CMK (cell line): Measurements from ENCODE around the gene ST7.
"Not testable (repeated sequence)": the region's sequence is repeated elsewhere in the genome, so short reads cannot be mapped to it uniquely, and the experiment has no call there.

Source experiments
- DNase-seq: peaks from one replicate; pipeline ENCODE4 v3.0.0-alpha.2; 2010; ENCODE audit warnings: low read depth

The ST7 gene, protein sequence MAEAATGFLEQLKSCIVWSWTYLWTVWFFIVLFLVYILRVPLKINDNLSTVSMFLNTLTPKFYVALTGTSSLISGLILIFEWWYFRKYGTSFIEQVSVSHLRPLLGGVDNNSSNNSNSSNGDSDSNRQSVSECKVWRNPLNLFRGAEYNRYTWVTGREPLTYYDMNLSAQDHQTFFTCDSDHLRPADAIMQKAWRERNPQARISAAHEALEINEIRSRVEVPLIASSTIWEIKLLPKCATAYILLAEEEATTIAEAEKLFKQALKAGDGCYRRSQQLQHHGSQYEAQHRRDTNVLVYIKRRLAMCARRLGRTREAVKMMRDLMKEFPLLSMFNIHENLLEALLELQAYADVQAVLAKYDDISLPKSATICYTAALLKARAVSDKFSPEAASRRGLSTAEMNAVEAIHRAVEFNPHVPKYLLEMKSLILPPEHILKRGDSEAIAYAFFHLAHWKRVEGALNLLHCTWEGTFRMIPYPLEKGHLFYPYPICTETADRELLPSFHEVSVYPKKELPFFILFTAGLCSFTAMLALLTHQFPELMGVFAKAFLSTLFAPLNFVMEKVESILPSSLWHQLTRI

DNA sequence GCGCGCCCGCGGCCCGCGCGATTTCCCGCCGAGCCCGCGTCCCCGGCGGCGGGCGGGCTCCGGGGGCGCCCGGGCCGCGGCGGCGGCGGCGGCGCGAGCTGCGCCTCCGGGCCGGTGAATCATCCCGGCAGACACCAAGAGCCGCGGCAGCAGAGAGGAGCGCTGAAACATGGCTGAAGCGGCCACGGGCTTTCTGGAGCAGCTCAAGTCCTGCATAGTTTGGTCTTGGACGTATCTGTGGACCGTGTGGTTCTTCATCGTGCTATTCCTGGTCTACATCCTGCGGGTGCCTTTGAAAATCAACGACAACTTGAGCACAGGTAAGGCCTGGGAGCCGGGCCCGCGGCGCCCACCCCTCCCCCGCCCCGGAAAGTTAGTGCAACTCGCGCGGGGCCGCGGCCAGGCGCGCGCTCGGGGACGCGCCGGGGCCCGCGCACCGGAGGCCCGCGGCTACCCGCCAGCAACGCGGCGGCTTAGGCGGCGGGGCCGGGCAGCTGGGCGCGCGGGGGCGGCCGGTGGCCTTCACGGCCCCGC, at the start of gene ST7:
Gene ST7, plus strand, starts transcription at position 130 of the 534 bp plus-strand sequence. Its CDS starts 40 bp downstream, at position 170.
- no peak for DNase-seq

- no peak for DNase-seq
Observed at GRCh38 chr7:116906391-116906790, 46.9 kb upstream of the ST7 start.

DNA sequence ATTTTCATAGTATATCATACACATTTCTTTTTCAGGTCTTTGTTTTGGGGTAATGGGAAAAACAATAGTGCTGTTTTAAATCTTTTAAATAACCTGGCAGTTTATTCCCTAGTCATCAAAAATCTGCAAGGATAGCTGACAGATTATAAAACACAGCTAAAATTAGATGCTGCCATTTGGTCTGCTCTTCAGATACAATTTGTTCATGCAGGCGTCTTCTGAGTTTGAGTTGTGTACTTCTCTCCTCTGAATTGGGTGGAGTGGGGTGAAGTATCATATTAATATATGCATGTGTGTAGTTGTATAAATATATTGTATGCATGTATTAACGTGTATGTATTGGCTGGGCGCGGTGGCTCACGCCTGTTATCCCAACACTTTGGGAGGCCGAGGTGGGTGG, 42.9 kb upstream of the ST7 start:
- no peak for DNase-seq

DNA sequence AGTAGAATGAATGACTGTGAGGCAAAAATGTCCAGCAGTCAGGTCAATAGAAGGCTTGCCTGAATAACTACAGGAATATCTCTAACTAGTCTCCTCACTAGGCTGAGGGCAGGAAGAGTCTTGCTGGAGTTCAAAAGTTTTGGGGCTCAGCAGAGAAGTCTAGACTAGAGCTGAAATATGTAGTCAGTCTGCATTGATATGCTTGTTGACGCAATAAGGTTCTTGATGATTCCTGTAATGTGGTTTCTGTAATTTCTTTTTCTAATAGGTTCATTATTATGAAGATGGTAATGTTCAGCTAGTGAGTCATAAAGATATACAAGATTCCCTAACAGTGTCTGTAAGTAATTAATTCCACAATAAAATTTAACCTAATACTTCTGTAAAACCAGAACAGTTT, 41.5 kb upstream of the ST7 start:
- DNase-seq: no peak

GRCh38 chr7:116912269-116912909, 40.9 kb upstream of the ST7 start:
- DNase-seq: no peak

- DNase-seq: no peak
Observed at GRCh38 chr7:116918704-116919103, 34.6 kb upstream of the ST7 start.

DNA sequence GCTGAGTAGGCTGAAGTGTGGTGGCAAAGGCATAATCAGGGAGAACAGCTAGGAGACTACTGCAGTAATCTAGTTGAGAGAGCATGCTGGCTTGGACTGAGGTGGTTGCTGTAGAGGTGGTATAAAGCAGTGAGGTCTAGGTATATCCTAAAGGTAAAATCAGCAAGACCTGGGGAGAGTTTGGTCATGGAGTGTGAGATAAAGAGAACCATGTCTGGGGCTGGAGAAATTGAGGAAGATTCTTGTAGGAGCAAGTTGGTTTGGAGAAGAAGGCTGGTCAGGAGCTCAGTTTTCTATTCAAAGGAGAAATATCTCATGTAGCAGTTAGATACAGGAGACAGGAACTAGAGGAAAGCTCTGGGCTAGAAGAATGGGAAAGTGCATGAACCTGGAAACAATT, 32.9 kb upstream of the ST7 start:
- no peak for DNase-seq

DNA sequence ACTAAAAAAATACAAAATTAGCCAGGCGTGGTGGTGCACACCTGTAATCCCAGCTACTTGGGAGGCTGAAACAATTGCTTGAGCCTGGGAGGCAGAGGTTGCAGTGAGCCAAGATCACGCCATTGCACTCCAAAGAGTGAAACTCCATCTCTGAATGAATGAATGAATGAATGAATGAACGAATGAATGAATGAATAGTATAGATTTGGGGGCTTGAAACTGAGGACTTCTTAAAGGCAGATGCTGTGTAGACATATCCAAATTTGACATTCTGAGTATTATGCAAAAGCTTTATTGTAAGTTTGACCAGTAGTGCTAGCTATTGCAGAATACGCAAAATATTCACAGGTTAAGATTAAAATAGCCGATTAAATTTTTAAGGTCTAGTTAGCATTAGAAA, 30.8 kb upstream of the ST7 start:
- DNase-seq: no peak

GRCh38 chr7:116924741-116925140, 28.6 kb upstream of the ST7 start:
- DNase-seq: no peak

DNA sequence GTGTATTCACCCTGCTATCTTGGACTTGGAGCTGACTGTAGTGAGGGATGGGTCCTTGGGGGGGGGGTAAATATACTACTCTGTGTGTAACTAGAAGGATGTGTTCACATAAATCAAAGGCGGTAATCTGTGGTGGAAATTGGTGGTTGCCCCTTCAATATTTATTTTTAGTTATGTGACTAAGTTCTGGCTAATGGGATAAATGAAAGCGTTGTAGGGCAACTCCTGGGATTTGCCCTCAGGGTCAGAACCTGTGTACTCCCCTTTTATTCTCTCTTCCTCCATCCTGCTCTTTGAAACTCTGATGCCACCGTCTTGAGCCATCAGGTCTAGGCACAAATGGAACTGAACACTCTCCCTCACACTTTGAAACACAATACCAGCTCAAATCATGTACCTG, 24.3 kb upstream of the ST7 start:
- no peak for DNase-seq

- DNase-seq: no peak
Observed at GRCh38 chr7:116929914-116930913, 23.1 kb upstream of the ST7 start.

DNA sequence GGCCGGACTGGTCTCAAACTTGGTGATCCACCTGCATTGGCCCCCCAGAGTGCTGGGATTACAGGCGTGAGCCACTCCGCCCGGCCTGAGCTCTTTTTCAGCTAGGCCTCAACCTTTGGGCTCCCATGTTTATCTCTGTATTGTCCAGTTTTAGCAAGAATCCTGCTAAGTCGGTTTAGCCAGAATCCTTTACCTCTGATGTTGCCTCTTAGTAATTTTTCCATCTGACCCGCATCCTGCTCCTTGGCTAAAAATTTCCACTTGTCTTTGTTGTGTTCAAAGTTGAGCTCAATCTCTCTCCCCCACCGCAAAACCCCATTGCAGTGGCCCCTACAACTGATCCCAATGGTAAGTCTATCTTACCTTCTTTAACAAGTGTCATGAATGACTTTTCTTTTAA, 20.7 kb upstream of the ST7 start:
- DNase-seq: no peak

DNA sequence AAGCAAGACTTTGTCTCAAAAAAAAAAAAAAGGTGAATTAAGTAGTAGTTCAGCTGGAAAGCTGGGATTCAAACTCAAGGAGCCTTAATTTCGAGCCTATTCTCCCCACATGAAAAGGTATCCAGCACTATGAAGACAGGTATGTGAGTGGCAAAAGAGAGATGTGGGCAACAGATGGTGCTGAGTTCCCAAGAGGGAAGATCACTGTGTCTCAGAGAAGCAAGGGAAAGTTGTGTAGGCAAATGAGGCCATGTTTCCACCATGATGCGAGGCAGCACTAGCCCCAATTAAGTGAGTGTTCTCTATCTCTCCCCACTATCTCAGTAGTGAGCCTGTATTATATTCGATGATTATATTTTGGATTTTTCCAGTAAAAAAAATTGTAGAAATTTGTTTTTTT, 19.8 kb upstream of the ST7 start:
- no peak for DNase-seq

- DNase-seq: no peak
Observed at GRCh38 chr7:116934580-116934979, 18.7 kb upstream of the ST7 start.

- not testable (repeated sequence) for DNase-seq
Observed at GRCh38 chr7:116936844-116937243, 16.5 kb upstream of the ST7 start.

DNA sequence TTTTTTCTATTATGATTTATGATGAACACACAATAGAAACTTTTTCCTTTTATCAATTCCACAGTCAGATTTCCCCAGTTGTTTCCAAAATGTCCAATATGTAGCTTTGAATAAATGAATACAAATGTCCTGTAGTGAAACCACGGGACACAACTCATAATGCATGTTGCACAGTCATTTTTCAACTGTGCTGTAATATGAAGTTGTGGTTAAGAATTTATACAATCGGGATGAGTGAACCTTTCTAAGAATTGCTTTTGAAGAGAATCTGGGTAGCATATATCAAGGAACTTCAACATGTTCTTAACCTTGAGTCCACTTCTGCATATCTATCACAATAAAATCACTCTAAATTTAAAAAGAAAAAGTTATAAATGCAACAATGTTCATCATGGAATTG, 14.6 kb upstream of the ST7 start:
- no peak for DNase-seq

GRCh38 chr7:116940689-116941370, 12.5 kb upstream of the ST7 start:
- DNase-seq: no peak

DNA sequence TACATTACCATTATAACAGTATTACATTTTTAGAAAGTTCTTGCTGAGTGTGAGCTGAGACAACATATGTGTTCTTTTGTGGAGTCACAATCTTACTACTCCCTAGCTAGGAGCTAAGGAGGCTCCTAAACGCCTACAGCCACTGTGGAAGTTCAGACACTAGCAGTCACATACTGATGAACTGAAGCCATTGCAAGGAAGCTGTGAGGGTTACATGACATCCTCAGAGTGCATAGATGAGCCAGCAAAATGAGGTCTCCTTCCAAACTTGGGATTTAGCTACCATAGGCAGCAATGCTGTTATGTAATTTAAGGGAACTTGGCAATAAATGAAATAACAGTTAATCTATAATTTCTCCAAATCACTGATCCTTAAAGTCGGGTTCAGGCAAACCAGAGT, 10.8 kb upstream of the ST7 start:
- DNase-seq: no peak

DNA sequence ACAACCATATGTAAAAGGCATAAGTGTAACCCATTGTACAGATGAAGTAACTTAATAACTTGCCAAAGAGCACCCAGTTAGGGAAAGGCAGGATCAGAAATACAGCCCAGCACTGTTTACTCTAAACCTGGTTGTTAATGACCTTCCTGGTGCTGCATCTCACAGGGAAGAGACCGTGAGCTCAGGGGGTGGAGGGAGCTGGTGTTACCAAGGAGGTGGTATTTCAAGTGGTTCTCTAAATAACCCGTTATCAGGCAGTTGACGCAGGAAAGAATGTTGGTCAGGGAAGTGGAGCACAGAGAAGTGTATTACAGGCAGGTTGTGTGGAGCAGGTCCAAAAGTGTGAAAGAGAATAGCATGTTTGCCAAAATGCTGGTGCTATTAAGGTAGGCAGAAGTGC, 4.4 kb upstream of the ST7 start:
- DNase-seq: no peak

DNA sequence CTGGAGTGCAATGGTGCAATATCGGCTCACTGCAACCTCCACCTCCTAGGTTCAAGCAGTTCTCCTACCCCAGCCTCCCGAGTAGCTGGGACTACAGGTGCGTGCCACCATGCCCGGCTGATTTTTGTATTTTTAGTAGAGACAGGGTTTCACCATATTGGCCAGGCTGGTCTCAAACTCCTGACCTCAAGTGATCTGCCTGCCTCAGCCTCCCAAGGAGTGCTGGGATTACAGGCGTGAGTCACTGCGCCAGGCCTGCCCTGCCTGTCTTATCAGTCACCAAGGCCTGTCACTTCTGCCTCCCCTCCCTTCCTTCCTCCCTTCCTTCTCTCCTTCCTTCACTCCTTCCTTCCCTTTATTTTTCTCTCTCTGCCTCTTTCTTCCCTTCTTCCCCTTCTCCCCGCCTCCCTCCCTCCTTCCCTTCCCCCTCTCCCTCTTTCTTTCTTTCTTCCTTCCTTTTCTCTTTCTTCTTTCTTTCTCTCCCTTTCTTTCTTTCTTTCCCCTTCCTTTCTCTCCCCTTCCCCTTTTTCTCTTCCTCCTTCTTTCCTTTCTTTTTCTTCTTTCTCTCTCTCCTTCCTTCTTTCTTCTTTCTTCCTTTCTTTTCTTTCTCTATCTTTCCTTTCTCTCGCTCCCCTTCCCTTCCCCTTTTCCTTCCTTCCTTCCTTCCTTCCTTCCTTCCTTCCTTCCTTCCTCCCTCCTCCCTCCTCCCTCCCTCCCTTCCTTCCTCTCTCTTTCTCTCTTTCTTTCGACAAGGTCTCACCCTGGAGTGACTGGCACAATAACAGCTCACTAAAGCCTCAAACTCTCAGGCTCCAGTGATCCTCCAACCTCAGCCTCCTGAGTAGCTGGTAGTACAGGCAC, 3.1 kb upstream of the ST7 start:
- DNase-seq: no peak
